ENCODE measurements around the gene MRPL34. TPM values are rescaled to one million over a fixed set of nuclear protein-coding genes. Genes with fewer than 3 reads are reported as not detected.

The MRPL34 gene
- polyA plus RNA-seq (ENCODE audit: low read depth in 6 of 6), result 100 to 1,000 TPM; 121 to 189 (median 160) TPM

DNA sequence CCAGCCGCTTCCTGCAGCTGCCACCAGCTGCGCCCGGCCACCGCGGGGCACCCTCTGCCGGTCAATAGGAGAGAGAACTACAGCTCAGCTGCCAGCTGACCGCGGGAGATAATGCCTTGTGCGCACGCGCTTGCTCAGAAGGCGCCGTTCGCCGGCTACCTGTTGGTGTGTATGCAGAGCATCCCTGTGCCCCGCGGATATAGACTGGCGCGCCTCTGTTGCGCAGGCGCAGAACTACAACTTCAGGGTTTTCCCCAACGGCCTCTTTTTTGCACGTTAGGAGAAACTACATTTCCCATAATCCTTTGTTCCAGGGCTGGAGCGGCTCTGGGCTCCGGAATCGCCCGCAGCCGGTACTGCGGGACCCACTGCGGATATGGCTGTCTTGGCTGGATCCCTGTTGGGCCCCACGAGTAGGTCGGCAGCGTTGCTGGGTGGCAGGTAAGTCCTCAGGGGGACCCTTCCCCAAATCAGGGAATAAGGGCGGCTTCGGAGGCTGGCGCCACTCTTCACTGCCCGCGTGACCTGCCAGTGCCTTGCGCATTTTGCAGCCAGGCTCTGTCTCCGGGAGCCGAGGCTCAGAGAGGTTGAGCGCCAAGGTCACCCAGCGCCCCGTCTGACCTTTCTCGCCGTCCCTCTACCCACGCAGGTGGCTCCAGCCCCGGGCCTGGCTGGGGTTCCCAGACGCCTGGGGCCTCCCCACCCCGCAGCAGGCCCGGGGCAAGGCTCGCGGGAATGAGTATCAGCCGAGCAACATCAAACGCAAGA lies at the start of gene MRPL34:
Gene MRPL34 (plus strand): TSS at position 356 of the 768 bp plus-strand sequence. CDS start 21 bp downstream, at position 377.
- Mint-ChIP-seq H3K27me3 (no peaks in the 10 kb centered on the region), H3K27ac (peak within 1 kb of the TSS; percentile 61 to 93 (median 85)), H3K9me3 (no peaks in the 10 kb centered on the region), H3K36me3 (no peaks in the 10 kb centered on the region), H3K4me1 (peaks cover 34 to 69% (median 47%) of the 10 kb centered on the region in 3 donors), H3K4me3 (peak within 1 kb of the TSS; percentile 80 to 94 (median 92))
- ATAC-seq (ENCODE audit: low read depth in 2 of 2) (peak; percentile 66), DNase-seq (peak; percentile 97)

GRCh38 chr19:17256130-17256529 lies 49.5 kb upstream of the MRPL34 start:
- H3K4me1 Mint-ChIP-seq, result peaks cover 5 to 6% (median 6%) of the 10 kb centered on the region in 3 donors

GRCh38 chr19:17259118-17259780 lies 46.4 kb upstream of the MRPL34 start:
- H3K9me3 Mint-ChIP-seq, result peaks cover 4 to 18% (median 8%) of the 10 kb centered on the region in 7 donors

More at GRCh38 chr19:17256130-17256529, 49.5 kb upstream of the MRPL34 start:
- no peak overlapping the region for H3K27ac Mint-ChIP-seq
- H3K4me3 Mint-ChIP-seq, result no peak overlapping the region
- DNase-seq (no peak), ATAC-seq (ENCODE audit: low read depth in 2 of 2) (no peak)
- peaks cover 0 to 6% (median 4%) of the 10 kb centered on the region in 3 donors for H3K27me3 Mint-ChIP-seq
- peaks cover 4 to 18% (median 8%) of the 10 kb centered on the region in 7 donors for H3K9me3 Mint-ChIP-seq
- no peaks in the 10 kb centered on the region for H3K36me3 Mint-ChIP-seq

GRCh38 chr19:17259934-17260333 lies 45.7 kb upstream of the MRPL34 start:
- no peak overlapping the region for H3K4me3 Mint-ChIP-seq
- no peak for DNase-seq
- H3K4me1 Mint-ChIP-seq, result peaks cover 11 to 12% (median 12%) of the 10 kb centered on the region in 3 donors
- ATAC-seq (ENCODE audit: low read depth in 2 of 2), result no peak
- peaks cover 0 to 6% (median 4%) of the 10 kb centered on the region in 3 donors for H3K27me3 Mint-ChIP-seq
- peaks cover 4 to 18% (median 8%) of the 10 kb centered on the region in 7 donors for H3K9me3 Mint-ChIP-seq
- H3K27ac Mint-ChIP-seq, result no peak overlapping the region
- H3K36me3 Mint-ChIP-seq, result no peaks in the 10 kb centered on the region

More at GRCh38 chr19:17259118-17259780, 46.4 kb upstream of the MRPL34 start:
- Mint-ChIP-seq H3K4me3 (no peak overlapping the region), H3K36me3 (no peaks in the 10 kb centered on the region), H3K27me3 (peaks cover 0 to 6% (median 4%) of the 10 kb centered on the region in 3 donors), H3K27ac (peak overlapping the region in 1 of 6 donors; percentile 41), H3K4me1 (peaks cover 5 to 9% (median 6%) of the 10 kb centered on the region in 3 donors)
- no peak for DNase-seq
- ATAC-seq (ENCODE audit: low read depth in 2 of 2), result no peak

DNA sequence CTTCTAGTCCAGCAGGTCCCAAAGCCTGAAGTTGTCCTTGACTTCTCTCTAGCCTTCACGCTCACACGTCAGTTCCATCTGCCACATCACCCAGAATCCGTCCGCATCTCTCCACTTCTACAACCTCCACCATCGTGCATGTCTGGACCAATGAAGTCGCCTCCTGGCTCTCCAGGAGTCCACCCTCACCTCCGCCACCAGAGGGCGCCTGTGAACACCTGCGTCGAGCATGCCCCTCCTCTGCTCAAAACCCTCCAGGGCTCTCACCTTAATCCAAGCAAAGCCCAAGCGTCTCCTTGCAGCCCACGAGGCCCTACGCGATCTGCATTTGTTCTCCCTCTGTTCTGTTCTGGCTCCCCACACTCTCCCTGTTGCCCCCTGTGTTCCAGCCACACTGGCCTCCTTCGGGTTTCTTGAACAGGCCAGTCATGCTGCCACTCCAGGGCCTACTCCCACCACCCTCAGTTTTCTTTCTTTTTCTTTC lies 44.8 kb upstream of the MRPL34 start:
- Mint-ChIP-seq H3K9me3 (peaks cover 4 to 18% (median 8%) of the 10 kb centered on the region in 7 donors), H3K4me1 (peaks cover 11 to 12% (median 12%) of the 10 kb centered on the region in 3 donors), H3K27ac (no peak overlapping the region), H3K36me3 (no peaks in the 10 kb centered on the region), H3K4me3 (peak overlapping the region in 1 of 8 donors; percentile 3), H3K27me3 (peaks cover 0 to 6% (median 4%) of the 10 kb centered on the region in 3 donors)
- DNase-seq (peak; percentile 79), ATAC-seq (ENCODE audit: low read depth in 2 of 2) (peak; percentile 99 to 100)

- Mint-ChIP-seq H3K27me3 (peaks cover 0 to 6% (median 4%) of the 10 kb centered on the region in 3 donors), H3K27ac (no peak overlapping the region), H3K36me3 (no peaks in the 10 kb centered on the region), H3K9me3 (peaks cover 4 to 18% (median 8%) of the 10 kb centered on the region in 7 donors), H3K4me1 (peaks cover 16 to 26% (median 20%) of the 10 kb centered on the region in 3 donors), H3K4me3 (peak overlapping the region in 1 of 8 donors; percentile 6)
- DNase-seq, result no peak
- ATAC-seq (ENCODE audit: low read depth in 2 of 2), result no peak
These were observed 43.1 kb upstream of the MRPL34 start for GRCh38 chr19:17262557-17262956.

- no peak overlapping the region for H3K4me3 Mint-ChIP-seq
- H3K9me3 Mint-ChIP-seq, result peaks cover 4 to 17% (median 8%) of the 10 kb centered on the region in 7 donors
- H3K4me1 Mint-ChIP-seq, result peaks cover 20 to 36% (median 23%) of the 10 kb centered on the region in 3 donors
- ATAC-seq (ENCODE audit: low read depth in 2 of 2) (no peak), DNase-seq (no peak)
- H3K27ac Mint-ChIP-seq, result peak overlapping the region in 4 of 6 donors; percentile 33 to 91 (median 54)
- peaks cover 0 to 6% (median 4%) of the 10 kb centered on the region in 3 donors for H3K27me3 Mint-ChIP-seq
- no peaks in the 10 kb centered on the region for H3K36me3 Mint-ChIP-seq
These were observed 41.7 kb upstream of the MRPL34 start for GRCh38 chr19:17263712-17264640.

GRCh38 chr19:17264641-17264979 lies 41.1 kb upstream of the MRPL34 start, which contains the start of gene USHBP1:
TSS of gene USHBP1 (minus strand) at chr19:17264745. CDS start at chr19:17264299, 446 bp downstream.
- H3K4me1 Mint-ChIP-seq, result peaks cover 20 to 36% (median 23%) of the 10 kb centered on the region in 3 donors
- DNase-seq (no peak), ATAC-seq (ENCODE audit: low read depth in 2 of 2) (no peak)
- peaks cover 0 to 6% (median 4%) of the 10 kb centered on the region in 3 donors for H3K27me3 Mint-ChIP-seq
- peak within 1 kb of the TSS in 4 of 6 donors; percentile 33 to 91 (median 54) for H3K27ac Mint-ChIP-seq
- no peaks in the 10 kb centered on the region for H3K36me3 Mint-ChIP-seq
- peak within 1 kb of the TSS in 1 of 8 donors; percentile 21 for H3K4me3 Mint-ChIP-seq
- peaks cover 2 to 11% (median 6%) of the 10 kb centered on the region in 7 donors for H3K9me3 Mint-ChIP-seq

DNA sequence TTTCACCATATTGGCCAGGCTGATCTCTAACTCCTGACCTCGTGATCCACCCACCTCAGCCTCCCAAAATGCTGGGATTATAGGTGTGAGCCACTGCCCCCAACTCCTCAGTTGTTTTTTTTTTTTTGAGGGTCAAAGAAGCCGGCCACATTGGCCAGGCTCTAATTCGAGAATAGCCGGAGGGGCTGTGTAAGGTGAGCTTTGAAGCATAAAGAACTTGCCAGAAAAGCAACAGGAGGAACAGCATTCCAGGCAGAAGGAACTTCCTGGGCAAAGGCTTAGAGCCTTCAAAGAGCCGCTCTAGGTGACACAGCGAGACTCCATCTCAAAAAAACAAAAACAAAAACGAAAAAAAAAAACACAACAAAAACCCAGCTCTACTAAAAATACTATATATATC lies 39.6 kb upstream of the MRPL34 start:
- peaks cover 15 to 32% (median 17%) of the 10 kb centered on the region in 3 donors for H3K4me1 Mint-ChIP-seq

DNA sequence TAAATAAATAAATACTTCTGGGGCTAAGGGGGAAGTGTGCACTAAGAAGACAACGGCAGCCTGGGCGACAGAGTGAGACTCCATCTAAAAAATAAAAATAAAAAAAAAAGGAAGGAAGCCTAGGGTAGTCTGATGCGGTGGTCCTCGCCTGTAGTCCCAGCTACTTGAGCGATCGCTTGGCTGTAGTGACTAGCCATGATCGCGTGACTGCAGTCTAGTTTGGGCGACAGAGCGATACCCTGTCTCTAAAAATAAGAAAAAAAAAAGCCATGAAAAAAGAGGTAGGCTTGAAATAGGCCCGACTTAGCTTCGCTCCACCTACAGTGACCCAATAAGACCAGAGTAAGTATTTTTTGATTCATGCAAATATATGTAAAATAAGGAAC lies 39.1 kb upstream of the MRPL34 start:
- H3K36me3 Mint-ChIP-seq, result no peaks in the 10 kb centered on the region
- H3K4me3 Mint-ChIP-seq, result peak overlapping the region; percentile 68 to 94 (median 85)
- peaks cover 15 to 29% (median 21%) of the 10 kb centered on the region in 3 donors for H3K4me1 Mint-ChIP-seq
- ATAC-seq (ENCODE audit: low read depth in 2 of 2) (peak; percentile 45 to 46), DNase-seq (no peak)
- H3K27me3 Mint-ChIP-seq, result no peaks in the 10 kb centered on the region
- H3K27ac Mint-ChIP-seq, result peak overlapping the region; percentile 53 to 98 (median 91)
- H3K9me3 Mint-ChIP-seq, result no peaks in the 10 kb centered on the region

More for the DNA sequence above, 39.6 kb upstream of the MRPL34 start:
- H3K27ac Mint-ChIP-seq, result peak overlapping the region in 4 of 6 donors; percentile 64 to 97 (median 89)
- DNase-seq (no peak), ATAC-seq (ENCODE audit: low read depth in 2 of 2) (no peak)
- peaks cover 0 to under 1% (median 0%) of the 10 kb centered on the region in 7 donors for H3K9me3 Mint-ChIP-seq
- H3K27me3 Mint-ChIP-seq, result peaks cover 0 to under 1% (median 0%) of the 10 kb centered on the region in 3 donors
- peak overlapping the region in 3 of 8 donors; percentile 8 to 93 (median 88) for H3K4me3 Mint-ChIP-seq
- no peaks in the 10 kb centered on the region for H3K36me3 Mint-ChIP-seq

GRCh38 chr19:17266975-17267788 lies 38.5 kb upstream of the MRPL34 start, which contains the start of gene BABAM1:
TSS of gene BABAM1 (plus strand) at chr19:17267443. CDS start at chr19:17268807, 1,364 bp downstream.
- H3K27me3 Mint-ChIP-seq, result no peaks in the 10 kb centered on the region
- peak; percentile 98 for DNase-seq
- H3K27ac Mint-ChIP-seq, result peak within 1 kb of the TSS; percentile 53 to 98 (median 91)
- peaks cover 15 to 29% (median 22%) of the 10 kb centered on the region in 3 donors for H3K4me1 Mint-ChIP-seq
- H3K4me3 Mint-ChIP-seq, result peak within 1 kb of the TSS; percentile 68 to 94 (median 85)
- no peaks in the 10 kb centered on the region for H3K36me3 Mint-ChIP-seq
- no peaks in the 10 kb centered on the region for H3K9me3 Mint-ChIP-seq
- ATAC-seq (ENCODE audit: low read depth in 2 of 2), result peak; percentile 82

All from naive B cell (primary cell).